ENCODE results near the gene KIF5C.

GRCh38 chr2:148966438-148966758 lies 91.4 kb downstream of the KIF5C start:
- TF ChIP-seq CTCF (conservative IDR thresholded peaks at IDR 0.05 in 1 of 2, IDR thresholded peaks at IDR 0.05 in 1 of 2; ENCODE audit: low read depth in 1 of 2, low read length in 2 of 2) (no peak), EZH2 (IDR thresholded peaks at IDR 0.05; ENCODE audit: low read length, missing control alignments) (no peak)

Measured in fibroblast of lung (primary cell).